HEK293 (cell line): ENCODE data around the gene DHX32.
A peak's percentile ranks its signal among the peaks of the same experiment; 100 is the strongest.

ENCODE experiments used
- AEBP2 ChIP-seq: fragments of 450-650 bp; formaldehyde crosslinking; IDR thresholded peaks from 2 replicates; pipeline ENCODE4 v1.5.1; 2016; ENCODE audit warnings: missing biosample characterization, missing genetic modification characterization, borderline replicate concordance
- HOXD13 ChIP-seq: sonication (generic); formaldehyde crosslinking; IDR thresholded peaks from 2 replicates; pipeline ENCODE4 v1.8.0; 2022; ENCODE audit warnings: missing genetic modification reagents, borderline replicate concordance
- RBAK ChIP-seq: fragments of 450-650 bp; formaldehyde crosslinking; IDR thresholded peaks from 2 replicates; pipeline ENCODE4 v1.5.1; 2016; ENCODE audit warnings: missing biosample characterization, missing genetic modification characterization
- YY2 ChIP-seq: fragments of 450-650 bp; formaldehyde crosslinking; IDR thresholded peaks from 2 replicates; pipeline ENCODE4 v1.5.1; 2016; ENCODE audit warnings: missing biosample characterization, missing genetic modification characterization
- ZBTB21 ChIP-seq: fragments of 450-650 bp; formaldehyde crosslinking; IDR thresholded peaks from 2 replicates; pipeline ENCODE4 v1.5.1; 2017; ENCODE audit warnings: missing biosample characterization, missing genetic modification characterization
- ZEB2 ChIP-seq: fragments of 450-650 bp; formaldehyde crosslinking; IDR thresholded peaks from 2 replicates; pipeline ENCODE4 v1.5.1; 2016; ENCODE audit warnings: missing biosample characterization, missing genetic modification characterization
- ZNF10 ChIP-seq: fragments of 450-650 bp; formaldehyde crosslinking; IDR thresholded peaks from 2 replicates; pipeline ENCODE4 v1.5.1; 2017; ENCODE audit warnings: missing biosample characterization, missing genetic modification characterization
- ZNF133 ChIP-seq: fragments of 450-650 bp; formaldehyde crosslinking; IDR thresholded peaks from 2 replicates; pipeline ENCODE4 v1.5.1; 2016; ENCODE audit warnings: missing biosample characterization, missing genetic modification characterization
- ZNF140 ChIP-seq: fragments of 450-650 bp; formaldehyde crosslinking; IDR thresholded peaks from 2 replicates; pipeline ENCODE4 v1.5.1; 2016; ENCODE audit warnings: missing biosample characterization, missing genetic modification characterization
- ZNF174 ChIP-seq: fragments of 450-650 bp; formaldehyde crosslinking; IDR thresholded peaks from 2 replicates; pipeline ENCODE4 v1.5.0; 2017; ENCODE audit warnings: missing biosample characterization, mild to moderate bottlenecking, missing genetic modification characterization
- ZNF239 ChIP-seq: fragments of 450-650 bp; formaldehyde crosslinking; IDR thresholded peaks from 2 replicates; pipeline ENCODE4 v1.5.1; 2016; ENCODE audit warnings: missing biosample characterization, missing genetic modification characterization
- ZNF362 ChIP-seq: fragments of 450-650 bp; formaldehyde crosslinking; IDR thresholded peaks from 2 replicates; pipeline ENCODE4 v1.5.1; 2016; ENCODE audit warnings: missing biosample characterization, missing genetic modification characterization
- ZNF404 ChIP-seq: fragments of 450-650 bp; formaldehyde crosslinking; IDR thresholded peaks from 2 replicates; pipeline ENCODE4 v1.5.1; 2017; ENCODE audit warnings: missing biosample characterization, missing genetic modification characterization
- ZNF510 ChIP-seq: fragments of 450-650 bp; formaldehyde crosslinking; IDR thresholded peaks from 2 replicates; pipeline ENCODE4 v1.5.1; 2018; ENCODE audit warnings: mild to moderate bottlenecking, missing genetic modification characterization, missing biosample characterization; ENCODE audit not compliant: insufficient replicate concordance
- ZNF518A ChIP-seq: fragments of 450-650 bp; formaldehyde crosslinking; conservative IDR thresholded peaks from 2 replicates; pipeline ENCODE4 v1.5.1; 2016; ENCODE audit warnings: low read depth, missing biosample characterization, missing genetic modification characterization
- ZNF629 ChIP-seq: fragments of 450-650 bp; formaldehyde crosslinking; IDR thresholded peaks from 2 replicates; pipeline ENCODE4 v1.5.1; 2017; ENCODE audit warnings: missing biosample characterization, missing genetic modification characterization
- ZNF785 ChIP-seq: fragments of 450-650 bp; formaldehyde crosslinking; IDR thresholded peaks from 2 replicates; pipeline ENCODE4 v1.5.1; 2016; ENCODE audit warnings: missing biosample characterization, missing genetic modification characterization
- ZSCAN30 ChIP-seq: fragments of 450-650 bp; IDR thresholded peaks from 2 replicates; pipeline ENCODE4 v1.5.1; 2018; ENCODE audit warnings: missing biosample characterization, mild to moderate bottlenecking, missing genetic modification characterization, moderate library complexity
- TF ChIP-seq, protein P1 (sequence below): fragments of 450-650 bp; formaldehyde crosslinking; conservative IDR thresholded peaks from 2 replicates; pipeline ENCODE4 v1.5.1; 2016; ENCODE audit warnings: low read depth, missing biosample characterization, missing genetic modification characterization
- TF ChIP-seq, protein P2 (sequence below): fragments of 450-650 bp; formaldehyde crosslinking; IDR thresholded peaks from 2 replicates; pipeline ENCODE4 v1.5.1; 2016; ENCODE audit warnings: missing biosample characterization, missing genetic modification characterization
- TF ChIP-seq, protein P3 (sequence below): fragments of 450-650 bp; formaldehyde crosslinking; optimal IDR thresholded peaks from 2 replicates; pipeline ENCODE3; 2016; ENCODE audit warnings: missing biosample characterization, mild to moderate bottlenecking, missing genetic modification characterization
- TF ChIP-seq, protein P4 (sequence below): fragments of 450-650 bp; formaldehyde crosslinking; IDR thresholded peaks from 2 replicates; pipeline ENCODE4 v1.5.1; 2016; ENCODE audit warnings: missing biosample characterization, missing genetic modification characterization

DHX32 gene

DNA sequence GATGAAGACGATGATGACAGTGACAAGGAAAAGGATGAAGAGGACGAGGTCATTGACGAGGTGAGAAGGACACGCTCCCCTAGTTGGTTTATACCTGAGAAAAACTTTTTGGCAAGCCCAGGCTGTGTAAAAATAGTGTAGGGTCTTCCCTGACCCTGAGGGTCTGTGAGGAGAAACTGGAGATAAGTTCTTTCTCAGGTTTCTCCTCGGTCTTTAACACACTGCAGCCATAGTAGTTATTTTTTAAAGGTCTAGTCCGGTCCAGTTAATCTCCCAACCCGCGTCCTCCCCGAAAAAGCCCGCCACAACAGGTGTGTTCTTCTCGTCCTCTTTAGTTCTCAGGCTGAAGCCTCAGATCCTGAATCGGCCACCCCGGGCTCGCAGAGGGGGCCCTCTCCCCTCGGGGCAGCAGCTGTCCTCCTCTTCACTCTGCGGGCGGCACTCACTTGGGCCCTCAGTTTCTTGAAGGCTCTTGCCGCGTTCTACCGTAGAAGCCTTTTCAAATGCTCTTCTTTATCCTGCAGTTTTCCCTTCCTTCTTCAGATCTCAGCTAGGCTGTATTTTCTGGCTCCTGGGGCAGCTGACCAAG is 57.3 kb downstream of the DHX32 start (continued):
- TF ChIP-seq ZNF629 (tag by site-specific recombination) (no peak), ZNF239 (tag by site-specific recombination) (no peak), ZEB2 (tag by site-specific recombination) (no peak), ZNF140 (tag by site-specific recombination) (no peak), ZNF404 (tag by site-specific recombination) (no peak), ZNF10 (tag by site-specific recombination) (no peak), ZNF785 (no peak), ZNF510 (tag by site-specific recombination) (no peak), HOXD13 (no peak), ZNF362 (tag by site-specific recombination) (no peak), YY2 (tag by site-specific recombination) (no peak), ZNF133 (tag by site-specific recombination) (no peak), AEBP2 (no peak), RBAK (tag by site-specific recombination) (no peak), ZSCAN30 (tag by site-specific recombination) (no peak), ZBTB21 (tag by site-specific recombination) (no peak; the same call in 1 of the 2 replicates), ZNF174 (tag by site-specific recombination) (no peak), ZNF518A (tag by site-specific recombination) (no peak)
- TF ChIP-seq, protein P1, sequence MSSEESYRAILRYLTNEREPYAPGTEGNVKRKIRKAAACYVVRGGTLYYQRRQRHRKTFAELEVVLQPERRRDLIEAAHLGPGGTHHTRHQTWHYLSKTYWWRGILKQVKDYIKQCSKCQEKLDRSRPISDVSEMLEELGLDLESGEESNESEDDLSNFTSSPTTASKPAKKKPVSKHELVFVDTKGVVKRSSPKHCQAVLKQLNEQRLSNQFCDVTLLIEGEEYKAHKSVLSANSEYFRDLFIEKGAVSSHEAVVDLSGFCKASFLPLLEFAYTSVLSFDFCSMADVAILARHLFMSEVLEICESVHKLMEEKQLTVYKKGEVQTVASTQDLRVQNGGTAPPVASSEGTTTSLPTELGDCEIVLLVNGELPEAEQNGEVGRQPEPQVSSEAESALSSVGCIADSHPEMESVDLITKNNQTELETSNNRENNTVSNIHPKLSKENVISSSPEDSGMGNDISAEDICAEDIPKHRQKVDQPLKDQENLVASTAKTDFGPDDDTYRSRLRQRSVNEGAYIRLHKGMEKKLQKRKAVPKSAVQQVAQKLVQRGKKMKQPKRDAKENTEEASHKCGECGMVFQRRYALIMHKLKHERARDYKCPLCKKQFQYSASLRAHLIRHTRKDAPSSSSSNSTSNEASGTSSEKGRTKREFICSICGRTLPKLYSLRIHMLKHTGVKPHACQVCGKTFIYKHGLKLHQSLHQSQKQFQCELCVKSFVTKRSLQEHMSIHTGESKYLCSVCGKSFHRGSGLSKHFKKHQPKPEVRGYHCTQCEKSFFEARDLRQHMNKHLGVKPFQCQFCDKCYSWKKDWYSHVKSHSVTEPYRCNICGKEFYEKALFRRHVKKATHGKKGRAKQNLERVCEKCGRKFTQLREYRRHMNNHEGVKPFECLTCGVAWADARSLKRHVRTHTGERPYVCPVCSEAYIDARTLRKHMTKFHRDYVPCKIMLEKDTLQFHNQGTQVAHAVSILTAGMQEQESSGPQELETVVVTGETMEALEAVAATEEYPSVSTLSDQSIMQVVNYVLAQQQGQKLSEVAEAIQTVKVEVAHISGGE: 0 out of 2 replicates have a peak, but pooled peaks have one; percentile 15
- TF ChIP-seq, protein P2, sequence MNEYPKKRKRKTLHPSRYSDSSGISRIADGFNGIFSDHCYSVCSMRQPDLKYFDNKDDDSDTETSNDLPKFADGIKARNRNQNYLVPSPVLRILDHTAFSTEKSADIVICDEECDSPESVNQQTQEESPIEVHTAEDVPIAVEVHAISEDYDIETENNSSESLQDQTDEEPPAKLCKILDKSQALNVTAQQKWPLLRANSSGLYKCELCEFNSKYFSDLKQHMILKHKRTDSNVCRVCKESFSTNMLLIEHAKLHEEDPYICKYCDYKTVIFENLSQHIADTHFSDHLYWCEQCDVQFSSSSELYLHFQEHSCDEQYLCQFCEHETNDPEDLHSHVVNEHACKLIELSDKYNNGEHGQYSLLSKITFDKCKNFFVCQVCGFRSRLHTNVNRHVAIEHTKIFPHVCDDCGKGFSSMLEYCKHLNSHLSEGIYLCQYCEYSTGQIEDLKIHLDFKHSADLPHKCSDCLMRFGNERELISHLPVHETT: no peak
- TF ChIP-seq, protein P3, sequence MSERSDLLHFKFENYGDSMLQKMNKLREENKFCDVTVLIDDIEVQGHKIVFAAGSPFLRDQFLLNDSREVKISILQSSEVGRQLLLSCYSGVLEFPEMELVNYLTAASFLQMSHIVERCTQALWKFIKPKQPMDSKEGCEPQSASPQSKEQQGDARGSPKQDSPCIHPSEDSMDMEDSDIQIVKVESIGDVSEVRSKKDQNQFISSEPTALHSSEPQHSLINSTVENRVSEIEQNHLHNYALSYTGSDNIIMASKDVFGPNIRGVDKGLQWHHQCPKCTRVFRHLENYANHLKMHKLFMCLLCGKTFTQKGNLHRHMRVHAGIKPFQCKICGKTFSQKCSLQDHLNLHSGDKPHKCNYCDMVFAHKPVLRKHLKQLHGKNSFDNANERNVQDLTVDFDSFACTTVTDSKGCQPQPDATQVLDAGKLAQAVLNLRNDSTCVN (tag by site-specific recombination): no peak
- TF ChIP-seq, protein P4, sequence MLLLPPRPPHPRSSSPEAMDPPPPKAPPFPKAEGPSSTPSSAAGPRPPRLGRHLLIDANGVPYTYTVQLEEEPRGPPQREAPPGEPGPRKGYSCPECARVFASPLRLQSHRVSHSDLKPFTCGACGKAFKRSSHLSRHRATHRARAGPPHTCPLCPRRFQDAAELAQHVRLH: no peak
